ENCODE results near the gene RPTOR.

RPTOR gene

GRCh38 chr17:80918731-80919130 is 374.1 kb downstream of the RPTOR start:
- no peak for DNase-seq

- peak; percentile 53 for DNase-seq
Observed at GRCh38 chr17:80919331-80920311, 375.0 kb downstream of the RPTOR start.

DNA sequence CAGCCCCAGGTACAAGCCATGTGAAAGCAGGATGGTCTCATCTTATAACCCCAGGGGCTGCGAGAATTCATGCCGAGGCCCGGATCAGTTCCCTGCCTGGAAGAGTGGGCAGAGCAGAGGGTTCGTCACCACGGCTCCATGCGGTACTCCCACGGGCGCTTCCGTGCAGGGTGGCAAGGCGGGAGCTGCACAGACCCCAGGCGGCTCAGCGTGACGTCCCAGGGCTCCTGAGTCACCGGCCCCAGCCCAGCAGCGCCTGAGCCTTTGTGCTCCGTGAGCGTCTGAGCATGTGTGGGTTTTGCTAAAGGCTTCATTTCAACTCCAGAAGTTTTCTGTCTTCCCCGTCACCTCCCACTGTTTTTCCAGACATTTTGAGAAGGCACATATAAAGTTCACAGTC is 375.8 kb downstream of the RPTOR start:
- DNase-seq, result peak; percentile 74

- no peak for DNase-seq
Observed at GRCh38 chr17:80921159-80921558, 376.5 kb downstream of the RPTOR start.

- no peak for DNase-seq
Observed at GRCh38 chr17:80921741-80922579, 377.3 kb downstream of the RPTOR start.

- DNase-seq, result no peak
Observed at GRCh38 chr17:80922580-80923160, 378.0 kb downstream of the RPTOR start.

GRCh38 chr17:80923211-80924110 is 378.8 kb downstream of the RPTOR start:
- DNase-seq, result no peak

GRCh38 chr17:80924111-80924806 is 379.6 kb downstream of the RPTOR start:
- no peak for DNase-seq

- DNase-seq, result no peak
Observed at GRCh38 chr17:80924807-80925610, 380.4 kb downstream of the RPTOR start.

- DNase-seq, result no peak
Observed at GRCh38 chr17:80925688-80926335, 381.2 kb downstream of the RPTOR start.

DNA sequence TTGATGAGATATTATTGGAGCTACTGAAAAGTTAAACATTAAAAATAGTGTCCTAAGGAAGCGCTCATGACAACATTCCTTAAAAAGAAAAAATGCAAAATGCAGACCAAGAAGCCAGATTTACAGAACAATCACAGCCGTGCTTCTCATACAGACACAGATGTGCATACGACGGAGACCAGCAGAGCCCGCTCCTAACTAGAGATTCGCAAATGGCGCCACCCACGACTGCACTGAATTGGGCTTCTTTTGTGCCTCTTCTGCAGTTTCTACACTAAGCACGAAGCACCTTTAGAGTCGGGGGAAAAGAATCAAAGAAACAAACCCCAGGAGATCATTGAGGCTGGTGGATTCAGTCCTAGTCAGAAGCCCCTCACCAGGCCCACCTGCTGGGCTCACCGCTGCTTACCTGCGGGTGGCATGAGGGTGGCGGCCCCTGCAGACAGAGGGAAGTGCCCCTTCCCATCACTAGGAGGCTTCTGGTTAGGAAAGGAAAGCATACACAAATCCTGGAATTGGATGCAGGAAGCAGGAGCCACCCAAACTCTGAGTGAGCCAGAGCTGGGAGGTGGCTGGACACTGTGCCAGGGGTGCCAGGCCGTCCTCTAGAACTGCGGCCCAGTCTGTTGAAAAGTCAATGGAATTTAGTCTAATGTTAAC is 382.1 kb downstream of the RPTOR start:
- no peak for DNase-seq

GRCh38 chr17:80927791-80928216 is 383.2 kb downstream of the RPTOR start:
- no peak for DNase-seq

DNA sequence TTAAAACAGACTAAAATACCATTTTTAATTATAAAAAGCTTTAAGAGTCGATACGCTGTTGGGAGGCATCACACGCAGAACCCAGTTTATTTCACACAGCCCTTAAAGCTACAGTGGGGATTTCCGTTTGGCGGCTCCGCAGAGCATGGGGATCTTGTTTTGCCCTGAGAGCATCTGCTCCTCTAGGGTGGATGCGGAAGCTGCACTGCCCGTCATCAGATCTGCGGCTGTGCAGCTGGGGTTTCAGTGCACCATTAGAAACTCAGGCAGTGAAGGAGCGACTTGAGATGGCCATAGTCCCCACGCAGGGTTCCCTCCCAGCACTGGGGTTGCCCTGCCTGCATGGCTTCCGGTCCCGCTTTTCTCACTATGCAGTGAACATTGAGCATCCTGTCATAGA is 384.8 kb downstream of the RPTOR start:
- DNase-seq, result no peak

GRCh38 chr17:80930335-80931279 is 386.0 kb downstream of the RPTOR start:
- DNase-seq, result no peak

DNA sequence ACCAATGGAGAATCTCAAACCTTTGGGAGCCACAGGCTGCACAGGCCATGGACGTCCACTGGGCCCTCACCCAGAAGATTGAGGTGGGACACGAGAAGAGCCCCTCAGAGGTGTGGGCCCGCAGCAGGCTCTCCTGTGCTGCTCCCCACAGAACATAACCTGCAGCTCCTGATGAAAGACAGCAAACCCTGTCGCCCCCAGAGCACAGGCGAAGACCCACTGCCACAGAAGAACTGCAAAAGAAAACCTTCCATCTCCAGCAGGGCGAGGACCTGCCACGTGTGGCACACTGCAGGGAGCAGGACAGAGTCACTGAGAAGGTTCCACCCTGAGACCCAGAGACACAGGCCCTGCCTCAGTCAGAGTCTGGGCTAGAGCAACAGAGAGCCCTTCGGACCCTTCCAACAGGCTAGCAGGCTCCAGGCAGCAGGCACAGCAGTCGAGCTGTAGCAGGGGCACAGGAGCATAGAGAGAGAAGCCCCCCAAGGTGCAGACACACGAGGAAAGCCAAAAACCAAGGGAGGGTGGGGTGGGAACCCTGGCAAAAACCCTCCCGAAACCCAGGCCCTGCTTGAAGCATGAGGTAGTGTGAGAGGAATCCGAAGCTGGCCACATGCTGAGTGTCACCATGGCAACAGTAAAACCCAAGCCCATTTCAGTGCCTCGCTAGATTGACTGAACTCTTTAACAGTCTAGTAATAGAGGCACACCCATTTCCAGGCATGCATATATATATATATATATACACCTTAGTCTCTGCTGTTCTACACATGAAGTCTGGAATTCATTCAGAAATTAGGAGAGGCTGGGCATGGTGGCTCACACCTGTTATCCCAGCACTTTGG is 387.0 kb downstream of the RPTOR start:
- DNase-seq, result no peak

DNA sequence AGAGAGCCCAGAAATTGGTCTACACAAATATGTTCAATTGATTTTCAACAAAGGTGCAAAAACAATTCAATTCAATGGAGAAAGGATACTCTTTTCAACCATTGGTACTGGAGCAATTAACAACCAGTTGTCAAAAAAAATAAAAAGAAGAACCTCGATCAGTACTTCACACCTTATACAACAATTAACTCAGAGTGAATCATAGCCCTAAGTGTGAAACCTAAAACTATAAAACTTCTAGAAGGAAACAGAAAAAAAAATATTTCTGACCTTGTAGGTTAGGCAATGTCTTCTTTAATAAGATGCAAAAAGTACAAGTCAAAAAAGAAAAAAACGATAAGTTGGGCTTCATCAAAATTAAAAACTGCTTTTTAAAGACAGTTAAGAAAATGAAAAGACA is 390.9 kb downstream of the RPTOR start:
- DNase-seq, result no peak

DNA sequence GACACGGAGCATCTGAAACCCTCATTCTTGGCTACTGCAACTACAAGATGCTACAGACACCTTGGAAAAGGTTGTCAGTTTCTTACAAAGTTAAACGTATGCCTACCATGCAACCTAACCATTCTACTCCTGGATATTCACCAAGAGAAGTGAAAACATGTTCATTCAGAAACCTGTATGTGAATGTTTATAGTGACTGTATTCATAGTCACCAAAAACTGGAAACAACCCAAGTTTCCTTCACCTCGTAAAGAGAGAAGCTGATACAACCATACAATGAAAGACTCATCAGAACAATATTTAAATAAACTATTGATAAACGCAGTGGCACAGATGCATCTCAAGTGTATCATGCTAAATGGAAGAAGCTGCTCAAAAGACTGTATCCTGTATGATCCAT is 391.6 kb downstream of the RPTOR start:
- no peak for DNase-seq
